ENCODE results near the gene PIGR. TPM values are rescaled to one million over a fixed set of nuclear protein-coding genes. Genes with fewer than 3 reads are reported as not detected.

The PIGR gene
- total and polyA plus RNA-seq, 2 donors (not counting 3 experiments of a cell fraction or from before 2014, with no cell fraction given) = not detected

DNA sequence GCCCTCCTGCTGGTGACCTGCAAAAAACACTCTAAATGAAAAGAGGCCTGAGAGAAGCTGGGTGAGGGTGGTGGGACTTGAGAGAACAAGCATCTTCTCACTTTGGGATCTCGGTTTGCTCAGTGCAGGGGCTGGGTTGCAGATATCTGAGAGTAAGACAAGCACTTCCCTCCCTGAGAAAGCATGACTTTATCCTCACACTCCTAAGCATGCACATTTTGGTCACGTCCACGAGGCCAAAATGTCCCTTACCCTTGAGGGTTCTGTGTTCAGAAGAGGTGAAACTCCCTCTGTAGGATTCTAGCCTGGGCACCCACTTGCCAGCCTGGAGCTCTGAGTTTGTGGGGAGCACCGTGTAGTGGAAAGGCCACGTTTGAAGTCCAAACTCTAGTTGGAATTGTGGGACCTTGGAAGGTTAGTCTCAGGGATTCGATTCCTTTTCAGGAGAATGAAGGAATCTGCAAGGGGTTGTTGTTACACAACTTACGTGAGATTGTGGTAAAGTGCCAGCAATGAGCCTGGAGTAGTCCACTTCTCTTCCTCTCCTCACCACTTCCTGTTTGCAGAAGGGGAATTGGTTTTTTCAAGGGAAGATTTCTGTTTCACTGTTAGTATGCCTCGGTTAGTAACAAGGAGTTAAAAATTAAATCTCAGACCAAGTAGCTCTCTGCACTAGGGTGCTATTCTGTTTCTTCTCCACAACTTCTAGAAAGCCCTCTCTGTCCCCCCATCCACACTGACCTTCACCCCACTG, 21.0 kb upstream of the PIGR start:
- CTCF ChIA-PET = no interaction called here
- no TSS peak for BruUV-seq (replicated peaks)
- Histone ChIP-seq H3K27me3 (ENCODE audit: control insufficient read depth in 2 of 2, insufficient read depth in 2 of 2, low read length in 2 of 2) (peaks cover 2% of the 10 kb centered on the region in 2 experiments), H3K36me3 (ENCODE audit: control insufficient read depth in 2 of 2, extremely low read depth in 1 of 2, insufficient read depth in 2 of 2, low read length in 2 of 2) (no peaks in the 10 kb centered on the region), H3K9me1 (replicated peaks; ENCODE audit: control insufficient read depth, extremely low read depth, insufficient read depth, low read length) (no peaks in the 10 kb centered on the region), H2AFZ (ENCODE audit: low read depth, low read length) (no peak overlapping the region), H4K20me1 (replicated peaks; ENCODE audit: control insufficient read depth, extremely low read depth, insufficient read depth, low read length) (no peaks in the 10 kb centered on the region), H3K27ac (ENCODE audit: insufficient read depth, low read depth, low read length) (no peak overlapping the region), H3K4me2 (ENCODE audit: insufficient read depth, low read length) (no peak overlapping the region), H3K79me2 (ENCODE audit: control insufficient read depth, insufficient read depth, low read length) (no peaks in the 10 kb centered on the region), H3K9me3 (replicated peaks; ENCODE audit: control insufficient read depth, insufficient read depth, low read length) (no peaks in the 10 kb centered on the region), H3K4me1 (ENCODE audit: control insufficient read depth, extremely low read depth, insufficient read depth, low read length) (no peaks in the 10 kb centered on the region), H3K4me3 (replicated peaks in 1 of 3; ENCODE audit: insufficient read depth in 1 of 3, low read depth in 1 of 3, low read length in 3 of 3) (no peak overlapping the region), H3K9ac (replicated peaks; ENCODE audit: extremely low read depth, insufficient read depth, low read length) (no peak overlapping the region)
- POLR2A ChIA-PET = no interaction called here
- intact Hi-C loops (cut with micrococcal nuclease) (no loop called here), dilution Hi-C loops (cut with MboI; ENCODE audit: extremely low pct_ligation_motif_present, low sequenced_read_pairs) (no loop called here)
- FAIRE-seq (no peak), DNase-seq (ENCODE audit: low read depth, low spot score) (no peak)
- TF ChIP-seq POLR2A (IDR thresholded peaks at IDR 0.05; ENCODE audit: low read depth, low read length) (no peak), JUN (IDR thresholded peaks at IDR 0.05; ENCODE audit: borderline replicate concordance, insufficient read depth, insufficient read length, low read depth) (no peak), FOS (IDR thresholded peaks at IDR 0.05; ENCODE audit: borderline replicate concordance, insufficient read depth, low read length) (no peak), POLR2AphosphoS5 (IDR thresholded peaks at IDR 0.05; ENCODE audit: insufficient read depth, low read depth, low read length) (no peak), GATA2 (IDR thresholded peaks at IDR 0.05; ENCODE audit: insufficient read depth, insufficient read length, low read depth, low read length) (no peak), MYC (IDR thresholded peaks at IDR 0.05; ENCODE audit: low read depth, low read length) (no peak)
- TF ChIP-seq, protein P1, sequence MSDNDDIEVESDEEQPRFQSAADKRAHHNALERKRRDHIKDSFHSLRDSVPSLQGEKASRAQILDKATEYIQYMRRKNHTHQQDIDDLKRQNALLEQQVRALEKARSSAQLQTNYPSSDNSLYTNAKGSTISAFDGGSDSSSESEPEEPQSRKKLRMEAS (IDR thresholded peaks at IDR 0.05; ENCODE audit: insufficient read depth, insufficient read length) = no peak
- TF ChIP-seq, protein P2, sequence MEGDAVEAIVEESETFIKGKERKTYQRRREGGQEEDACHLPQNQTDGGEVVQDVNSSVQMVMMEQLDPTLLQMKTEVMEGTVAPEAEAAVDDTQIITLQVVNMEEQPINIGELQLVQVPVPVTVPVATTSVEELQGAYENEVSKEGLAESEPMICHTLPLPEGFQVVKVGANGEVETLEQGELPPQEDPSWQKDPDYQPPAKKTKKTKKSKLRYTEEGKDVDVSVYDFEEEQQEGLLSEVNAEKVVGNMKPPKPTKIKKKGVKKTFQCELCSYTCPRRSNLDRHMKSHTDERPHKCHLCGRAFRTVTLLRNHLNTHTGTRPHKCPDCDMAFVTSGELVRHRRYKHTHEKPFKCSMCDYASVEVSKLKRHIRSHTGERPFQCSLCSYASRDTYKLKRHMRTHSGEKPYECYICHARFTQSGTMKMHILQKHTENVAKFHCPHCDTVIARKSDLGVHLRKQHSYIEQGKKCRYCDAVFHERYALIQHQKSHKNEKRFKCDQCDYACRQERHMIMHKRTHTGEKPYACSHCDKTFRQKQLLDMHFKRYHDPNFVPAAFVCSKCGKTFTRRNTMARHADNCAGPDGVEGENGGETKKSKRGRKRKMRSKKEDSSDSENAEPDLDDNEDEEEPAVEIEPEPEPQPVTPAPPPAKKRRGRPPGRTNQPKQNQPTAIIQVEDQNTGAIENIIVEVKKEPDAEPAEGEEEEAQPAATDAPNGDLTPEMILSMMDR (IDR thresholded peaks at IDR 0.05; ENCODE audit: extremely low read depth in 1 of 2, insufficient read depth in 1 of 2, low read depth in 1 of 2, low read length in 2 of 2) = no peak

Measured in endothelial cell of umbilical vein (primary cell).